ENCODE results near the gene TLR1. TPM values are rescaled to one million over a fixed set of nuclear protein-coding genes. Genes with fewer than 3 reads are reported as not detected.

TLR1 gene
- polyA plus RNA-seq, 1 experiment, result 0.93 TPM

DNA sequence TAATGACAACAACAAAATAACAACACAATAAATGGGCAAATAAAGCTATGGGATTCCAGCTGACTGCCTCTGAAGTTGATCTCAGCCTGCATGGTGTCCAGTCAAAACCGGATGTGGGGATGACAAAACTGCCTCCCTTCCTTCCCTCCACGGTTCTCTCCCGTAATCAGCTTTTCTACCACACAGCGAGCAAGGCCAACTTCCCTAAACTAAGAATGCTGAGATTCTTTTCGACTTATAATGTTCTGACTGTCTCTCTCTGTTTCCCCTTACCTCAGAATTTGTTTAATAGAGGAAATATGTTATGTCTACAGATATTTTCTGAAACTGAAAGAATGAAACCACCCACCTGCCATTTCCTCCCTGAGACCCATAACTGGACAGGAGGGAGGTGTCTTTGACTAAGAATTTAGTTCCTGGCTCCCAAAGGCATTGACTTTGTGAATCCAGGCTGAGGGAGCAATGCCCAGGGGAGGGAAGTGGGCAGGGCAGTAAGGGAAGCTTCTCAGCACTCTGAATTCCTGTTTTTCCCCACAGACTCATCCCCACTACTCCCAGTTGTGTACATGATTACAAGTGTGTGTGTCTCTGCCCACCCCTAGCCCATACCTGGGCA lies 1.0 kb upstream of the TLR1 start:
- ChIA-PET CTCF (interaction anchor here (1.1 to 3.6 kb wide), 10 partner anchors 9 to 51 kb away, joined by 3 to 38 read pairs (median 12); partner anchors contain the start of genes TLR10 and TLR6), POLR2A (no interaction called here)
- no peak for TF ChIP-seq CTCF (IDR thresholded peaks at IDR 0.05; ENCODE audit: low read depth, low read length)
- no peak overlapping the region for H3K27ac ChIP-seq (ENCODE audit: low read depth, low read length)
- no peaks in the 10 kb centered on the region for H3K27me3 ChIP-seq (ENCODE audit: control insufficient read depth, insufficient read depth, low read length)
- DNase-seq (ENCODE audit: low read depth, low spot score), result no peak
- no peak overlapping the region for H3K4me3 ChIP-seq (ENCODE audit: low read depth, low read length)
- H3K9me3 ChIP-seq (ENCODE audit: control insufficient read depth, insufficient read depth, low read length), result peaks cover 3% of the 10 kb centered on the region

- ChIA-PET POLR2A (interaction anchor here (0.5 kb wide), 1 partner anchor 242 kb away, joined by 4 read pairs; no protein-coding TSS in a partner anchor), CTCF (interaction anchor here (0.6 to 3.6 kb wide), 23 partner anchors 9 to 742 kb away, joined by 3 to 38 read pairs (median 5); partner anchors contain the start of genes TLR10 and TLR6)
- TF ChIP-seq CTCF (IDR thresholded peaks at IDR 0.05; ENCODE audit: low read depth, low read length), result no peak
- no peak overlapping the region for H3K4me3 ChIP-seq (ENCODE audit: low read depth, low read length)
- no peaks in the 10 kb centered on the region for H3K27me3 ChIP-seq (ENCODE audit: control insufficient read depth, insufficient read depth, low read length)
- H3K27ac ChIP-seq (ENCODE audit: low read depth, low read length), result no peak overlapping the region
- peaks cover 3% of the 10 kb centered on the region for H3K9me3 ChIP-seq (ENCODE audit: control insufficient read depth, insufficient read depth, low read length)
- no peak for DNase-seq (ENCODE audit: low read depth, low spot score)
These were observed 548 bp downstream of the TLR1 start for GRCh38 chr4:38803833-38804653.

- Histone ChIP-seq H3K27me3 (ENCODE audit: control insufficient read depth, insufficient read depth, low read length) (no peaks in the 10 kb centered on the region), H3K27ac (ENCODE audit: low read depth, low read length) (no peak overlapping the region), H3K4me3 (ENCODE audit: low read depth, low read length) (no peak overlapping the region), H3K9me3 (ENCODE audit: control insufficient read depth, insufficient read depth, low read length) (peaks cover 3% of the 10 kb centered on the region)
- POLR2A ChIA-PET, result interaction anchor here (0.5 kb wide), 1 partner anchor 243 kb away, joined by 4 read pairs; no protein-coding TSS in a partner anchor
- TF ChIP-seq CTCF (IDR thresholded peaks at IDR 0.05; ENCODE audit: low read depth, low read length), result no peak
- no peak for DNase-seq (ENCODE audit: low read depth, low spot score)
- CTCF ChIA-PET, result interaction anchor here (0.6 to 3.6 kb wide), 8 partner anchors 12 to 623 kb away, joined by 3 to 38 read pairs (median 10); partner anchors contain the start of gene TLR10
These were observed 1.8 kb downstream of the TLR1 start for GRCh38 chr4:38802561-38803355.

DNA sequence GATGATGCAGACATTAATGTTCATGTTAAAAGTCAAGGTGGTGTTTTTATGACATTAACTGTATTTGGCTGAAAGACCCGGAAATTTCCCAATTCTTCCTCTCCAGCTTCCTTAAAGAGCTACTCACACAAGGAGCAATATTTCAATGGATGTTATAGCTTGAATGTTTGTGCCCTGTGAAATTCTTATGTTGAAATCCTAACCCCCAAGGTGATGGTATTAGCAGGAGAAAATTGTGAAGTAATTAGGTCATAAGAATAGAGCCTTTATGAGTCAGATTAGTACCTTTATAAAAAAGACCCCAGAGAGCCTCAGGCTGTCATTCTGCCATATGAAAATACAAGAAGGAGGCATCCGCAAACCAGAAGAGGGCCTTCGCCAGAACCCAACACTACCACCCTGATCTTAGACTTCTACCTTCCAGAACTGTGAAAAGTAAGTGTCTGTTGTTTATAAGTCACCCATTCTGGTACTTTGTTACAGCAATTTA lies 3.6 kb downstream of the TLR1 start:
- DNase-seq (ENCODE audit: low read depth, low spot score), result no peak
- CTCF ChIA-PET, result interaction anchor here (1.5 to 2.1 kb wide), 2 partner anchors 15 to 18 kb away, joined by 3 to 9 read pairs; partner anchors contain the start of gene TLR10

More for the DNA sequence above, 3.6 kb downstream of the TLR1 start:
- no peak overlapping the region for H3K27ac ChIP-seq (ENCODE audit: low read depth, low read length)
- H3K9me3 ChIP-seq (ENCODE audit: control insufficient read depth, insufficient read depth, low read length), result peaks cover 3% of the 10 kb centered on the region; the same call in 1 of the 2 replicates
- H3K27me3 ChIP-seq (ENCODE audit: control insufficient read depth, insufficient read depth, low read length), result no peaks in the 10 kb centered on the region
- POLR2A ChIA-PET, result no interaction called here
- no peak for TF ChIP-seq CTCF (IDR thresholded peaks at IDR 0.05; ENCODE audit: low read depth, low read length)
- H3K4me3 ChIP-seq (ENCODE audit: low read depth, low read length), result no peak overlapping the region
